ENCODE measurements around the gene GALC.

DNA sequence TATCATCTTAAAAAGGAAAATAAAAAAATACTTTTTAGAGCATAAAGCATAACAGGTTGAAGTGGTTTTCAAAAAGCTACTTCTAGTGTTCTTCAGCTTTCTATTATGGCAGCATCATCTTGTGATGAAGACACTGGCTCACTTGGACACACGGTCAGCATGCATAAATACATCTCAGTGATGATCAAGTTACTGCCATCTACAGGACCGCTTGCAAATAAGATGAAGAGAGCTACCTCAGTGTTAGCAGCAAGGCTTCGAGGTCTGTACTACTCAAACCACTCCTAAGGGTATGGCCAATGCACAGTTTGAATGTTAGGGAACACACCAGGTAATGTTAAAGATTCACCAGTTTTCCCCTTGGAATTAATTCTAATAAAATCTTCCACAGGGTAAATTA is 58.8 kb downstream of the GALC start:
- TF ChIP-seq, protein P1, sequence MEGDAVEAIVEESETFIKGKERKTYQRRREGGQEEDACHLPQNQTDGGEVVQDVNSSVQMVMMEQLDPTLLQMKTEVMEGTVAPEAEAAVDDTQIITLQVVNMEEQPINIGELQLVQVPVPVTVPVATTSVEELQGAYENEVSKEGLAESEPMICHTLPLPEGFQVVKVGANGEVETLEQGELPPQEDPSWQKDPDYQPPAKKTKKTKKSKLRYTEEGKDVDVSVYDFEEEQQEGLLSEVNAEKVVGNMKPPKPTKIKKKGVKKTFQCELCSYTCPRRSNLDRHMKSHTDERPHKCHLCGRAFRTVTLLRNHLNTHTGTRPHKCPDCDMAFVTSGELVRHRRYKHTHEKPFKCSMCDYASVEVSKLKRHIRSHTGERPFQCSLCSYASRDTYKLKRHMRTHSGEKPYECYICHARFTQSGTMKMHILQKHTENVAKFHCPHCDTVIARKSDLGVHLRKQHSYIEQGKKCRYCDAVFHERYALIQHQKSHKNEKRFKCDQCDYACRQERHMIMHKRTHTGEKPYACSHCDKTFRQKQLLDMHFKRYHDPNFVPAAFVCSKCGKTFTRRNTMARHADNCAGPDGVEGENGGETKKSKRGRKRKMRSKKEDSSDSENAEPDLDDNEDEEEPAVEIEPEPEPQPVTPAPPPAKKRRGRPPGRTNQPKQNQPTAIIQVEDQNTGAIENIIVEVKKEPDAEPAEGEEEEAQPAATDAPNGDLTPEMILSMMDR (IDR thresholded peaks at IDR 0.05; ENCODE audit: low read depth, low read length, poor library complexity, severe bottlenecking) = no peak
- TF ChIP-seq EZH2phosphoT487 (IDR thresholded peaks at IDR 0.05; ENCODE audit: borderline replicate concordance, low read length) = no peak

Data from DOHH2 (cell line).